ENCODE results near the gene SLC6A8. TPM values are rescaled to one million over a fixed set of nuclear protein-coding genes. Genes with fewer than 3 reads are reported as not detected.

The SLC6A8 gene
- total RNA-seq, 1 donor from 2014 or later: 8.0 TPM

DNA sequence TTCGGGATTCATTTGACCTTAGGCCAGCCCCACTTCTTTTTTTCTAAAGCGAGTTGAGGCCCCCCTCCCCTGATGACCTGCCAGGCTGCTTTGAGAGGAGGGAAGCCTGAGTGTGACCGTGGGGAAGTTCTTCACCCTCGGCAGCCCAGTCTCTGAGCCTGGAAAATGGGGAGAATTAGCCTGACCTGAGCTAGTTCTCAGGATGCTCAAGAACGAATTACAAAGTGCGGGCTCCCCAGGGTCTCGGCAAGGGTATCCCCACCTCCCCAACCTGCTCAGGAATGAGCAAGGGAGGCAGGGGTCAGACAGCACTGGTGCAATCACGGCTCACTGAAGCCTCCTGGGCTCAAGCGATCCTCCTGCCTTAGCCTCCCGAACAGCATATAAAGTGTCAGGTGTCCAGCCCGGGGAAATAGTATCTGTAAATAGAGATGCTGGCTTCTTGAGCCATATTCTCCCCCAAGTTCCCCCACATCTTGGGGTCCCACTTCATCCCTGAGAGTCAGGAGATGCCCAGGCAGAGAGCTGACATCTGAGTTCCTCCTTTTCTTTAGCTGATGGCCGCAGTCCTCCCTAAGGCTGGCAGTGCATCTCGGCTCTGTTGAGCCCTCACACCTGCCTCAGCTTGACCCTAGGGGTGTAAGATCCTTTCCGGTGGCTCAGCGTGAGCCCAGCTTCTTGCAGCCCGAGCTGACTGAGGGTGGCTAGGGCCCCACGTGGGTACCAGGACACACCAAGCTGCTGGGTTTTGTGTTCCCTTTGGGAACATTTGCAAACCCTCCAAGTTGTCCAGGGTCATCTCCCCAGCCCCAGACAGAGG lies 39.2 kb upstream of the SLC6A8 start:
- DNase-seq: no peak
- H3K36me3 ChIP-seq: no peaks in the 10 kb centered on the region
- TF ChIP-seq, protein P1, sequence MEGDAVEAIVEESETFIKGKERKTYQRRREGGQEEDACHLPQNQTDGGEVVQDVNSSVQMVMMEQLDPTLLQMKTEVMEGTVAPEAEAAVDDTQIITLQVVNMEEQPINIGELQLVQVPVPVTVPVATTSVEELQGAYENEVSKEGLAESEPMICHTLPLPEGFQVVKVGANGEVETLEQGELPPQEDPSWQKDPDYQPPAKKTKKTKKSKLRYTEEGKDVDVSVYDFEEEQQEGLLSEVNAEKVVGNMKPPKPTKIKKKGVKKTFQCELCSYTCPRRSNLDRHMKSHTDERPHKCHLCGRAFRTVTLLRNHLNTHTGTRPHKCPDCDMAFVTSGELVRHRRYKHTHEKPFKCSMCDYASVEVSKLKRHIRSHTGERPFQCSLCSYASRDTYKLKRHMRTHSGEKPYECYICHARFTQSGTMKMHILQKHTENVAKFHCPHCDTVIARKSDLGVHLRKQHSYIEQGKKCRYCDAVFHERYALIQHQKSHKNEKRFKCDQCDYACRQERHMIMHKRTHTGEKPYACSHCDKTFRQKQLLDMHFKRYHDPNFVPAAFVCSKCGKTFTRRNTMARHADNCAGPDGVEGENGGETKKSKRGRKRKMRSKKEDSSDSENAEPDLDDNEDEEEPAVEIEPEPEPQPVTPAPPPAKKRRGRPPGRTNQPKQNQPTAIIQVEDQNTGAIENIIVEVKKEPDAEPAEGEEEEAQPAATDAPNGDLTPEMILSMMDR (IDR thresholded peaks at IDR 0.05): no peak
- H3K4me3 ChIP-seq: no peak overlapping the region
- ATAC-seq: no peak
- intact Hi-C loops (cut with DNase I): no loop called here
- peaks cover 6% of the 10 kb centered on the region for H3K27me3 ChIP-seq
- H3K4me1 ChIP-seq: peaks cover 3% of the 10 kb centered on the region
- H3K9me3 ChIP-seq: no peaks in the 10 kb centered on the region
- H3K27ac ChIP-seq: no peak overlapping the region

DNA sequence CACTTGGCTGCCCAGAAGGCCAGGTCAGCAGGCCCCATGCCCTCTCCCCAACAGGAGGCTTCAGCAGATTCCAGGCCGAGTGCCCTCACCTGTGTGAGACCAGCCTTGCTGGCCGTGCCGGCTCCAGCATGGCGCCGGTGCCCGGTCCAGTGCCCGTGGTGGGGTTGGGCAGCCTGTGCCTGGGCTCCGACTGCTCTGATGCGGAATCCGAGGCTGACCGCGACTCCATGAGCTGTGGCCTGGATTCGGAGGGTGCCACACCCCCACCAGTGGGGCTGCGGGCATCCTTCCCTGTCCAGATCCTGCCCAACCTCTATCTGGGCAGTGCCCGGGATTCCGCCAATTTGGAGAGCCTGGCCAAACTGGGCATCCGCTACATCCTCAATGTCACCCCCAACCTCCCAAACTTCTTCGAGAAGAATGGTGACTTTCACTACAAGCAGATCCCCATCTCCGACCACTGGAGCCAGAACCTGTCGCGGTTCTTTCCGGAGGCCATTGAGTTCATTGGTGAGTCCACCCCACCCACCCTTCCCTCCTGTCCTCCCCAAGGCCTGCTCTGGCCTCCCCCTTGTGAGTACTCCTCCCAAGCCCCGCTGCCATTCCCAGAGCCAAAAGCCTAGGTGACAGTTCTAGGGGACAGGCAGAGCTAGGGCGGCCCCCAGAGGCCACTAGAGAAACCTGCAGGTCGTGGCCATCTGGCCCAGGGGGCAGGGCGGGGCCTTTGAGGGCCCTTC lies 38.4 kb upstream of the SLC6A8 start:
- ATAC-seq: peak; percentile 91
- Histone ChIP-seq H3K27ac (no peak overlapping the region), H3K4me1 (no peaks in the 10 kb centered on the region), H3K9me3 (no peaks in the 10 kb centered on the region), H3K4me3 (no peak overlapping the region), H3K36me3 (no peaks in the 10 kb centered on the region), H3K27me3 (peaks cover 6% of the 10 kb centered on the region)
- TF ChIP-seq, protein P1 (IDR thresholded peaks at IDR 0.05): peak; percentile 44
- DNase-seq: peak; percentile 77
- intact Hi-C loops (cut with DNase I): no loop called here

DNA sequence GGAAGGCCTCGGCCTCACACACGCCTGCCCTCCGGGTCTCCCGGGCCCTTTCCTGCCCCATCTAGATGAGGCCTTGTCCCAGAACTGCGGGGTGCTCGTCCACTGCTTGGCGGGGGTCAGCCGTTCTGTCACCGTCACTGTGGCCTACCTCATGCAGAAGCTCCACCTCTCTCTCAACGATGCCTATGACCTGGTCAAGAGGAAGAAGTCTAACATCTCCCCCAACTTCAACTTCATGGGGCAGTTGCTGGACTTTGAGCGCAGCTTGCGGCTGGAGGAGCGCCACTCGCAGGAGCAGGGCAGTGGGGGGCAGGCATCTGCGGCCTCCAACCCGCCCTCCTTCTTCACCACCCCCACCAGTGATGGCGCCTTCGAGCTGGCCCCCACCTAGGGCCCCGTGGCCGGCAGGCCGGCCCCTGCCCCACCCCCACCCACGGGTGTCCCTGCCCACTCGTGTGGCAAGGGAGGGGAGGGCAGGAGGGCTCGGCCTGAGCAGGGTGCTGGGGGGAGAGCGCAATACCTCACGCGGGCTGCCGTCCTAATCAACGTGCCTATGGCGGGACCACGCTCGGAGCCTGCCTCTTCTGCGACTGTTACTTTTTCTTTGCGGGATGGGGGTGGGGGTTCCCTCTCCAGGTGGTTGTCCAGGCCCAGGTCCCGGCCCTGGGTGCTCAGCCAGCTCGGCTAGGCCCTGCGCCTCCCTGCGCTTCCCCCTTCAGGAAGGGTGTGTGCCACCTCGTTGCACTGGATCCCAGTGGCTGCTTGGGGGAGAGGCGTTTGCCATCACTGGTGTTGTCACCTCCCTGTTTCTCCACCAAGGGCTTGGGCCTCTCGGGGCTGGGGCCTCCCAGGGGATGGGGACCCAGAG lies 37.6 kb upstream of the SLC6A8 start:
- DNase-seq (no peak), ATAC-seq (no peak)
- no peaks in the 10 kb centered on the region for H3K9me3 ChIP-seq
- H3K36me3 ChIP-seq: no peaks in the 10 kb centered on the region
- intact Hi-C loops (cut with DNase I): no loop called here
- peaks cover 6% of the 10 kb centered on the region for H3K27me3 ChIP-seq
- no peak overlapping the region for H3K27ac ChIP-seq
- H3K4me1 ChIP-seq: no peaks in the 10 kb centered on the region
- TF ChIP-seq, protein P1 (IDR thresholded peaks at IDR 0.05): no peak
- no peak overlapping the region for H3K4me3 ChIP-seq

DNA sequence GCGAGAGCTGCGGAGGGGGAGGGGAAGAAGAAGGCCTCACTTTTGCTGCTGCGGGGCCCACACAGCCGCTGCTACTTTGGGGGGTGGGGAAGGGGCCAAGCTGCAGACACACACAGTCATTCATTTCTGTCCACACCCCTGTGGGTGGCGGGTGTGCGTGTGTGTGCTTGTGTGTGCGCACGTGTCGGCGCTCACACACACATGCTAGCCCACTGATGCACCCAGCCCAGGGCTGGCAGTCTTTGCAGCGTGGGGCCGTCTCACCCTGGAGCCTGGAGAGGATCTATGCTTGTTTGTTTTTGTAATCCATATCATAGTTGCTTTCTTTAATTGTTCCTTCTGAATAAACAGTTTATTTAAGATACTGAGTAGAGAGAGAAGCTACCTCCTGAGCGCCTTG lies 36.8 kb upstream of the SLC6A8 start:
- ATAC-seq (no peak), DNase-seq (no peak)
- Histone ChIP-seq H3K4me1 (no peaks in the 10 kb centered on the region), H3K9me3 (no peaks in the 10 kb centered on the region), H3K27ac (no peak overlapping the region), H3K4me3 (no peak overlapping the region), H3K27me3 (peaks cover 6% of the 10 kb centered on the region), H3K36me3 (no peaks in the 10 kb centered on the region)
- intact Hi-C loops (cut with DNase I): no loop called here
- TF ChIP-seq, protein P1 (IDR thresholded peaks at IDR 0.05): no peak

DNA sequence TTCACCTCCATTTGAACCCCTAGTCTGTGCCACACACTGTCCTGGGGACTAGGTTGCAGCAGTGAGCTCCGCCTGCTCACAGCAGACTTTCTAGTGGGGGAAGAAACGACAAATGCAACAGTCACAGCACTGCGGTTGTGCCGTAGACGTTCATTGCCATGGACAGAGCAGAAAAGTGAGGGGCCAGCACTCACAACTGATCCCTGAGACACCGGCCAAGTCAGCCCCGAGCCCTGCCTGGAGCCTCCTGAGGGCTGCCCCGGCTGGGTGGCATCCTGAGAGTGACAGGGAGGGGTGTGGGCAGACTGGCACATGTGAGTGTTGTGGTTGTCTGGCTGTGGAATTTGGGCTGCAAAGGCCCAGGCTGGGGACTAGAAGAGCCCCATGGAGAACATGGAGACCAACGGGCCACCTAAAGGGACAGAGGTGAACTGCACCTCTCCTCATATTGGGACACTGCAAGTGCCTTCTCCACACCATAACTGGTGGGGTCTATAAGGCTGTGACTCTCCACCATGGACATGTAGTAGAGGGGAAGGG lies 36.1 kb upstream of the SLC6A8 start:
- Histone ChIP-seq H3K4me1 (no peaks in the 10 kb centered on the region), H3K27ac (no peak overlapping the region), H3K4me3 (no peak overlapping the region), H3K27me3 (peaks cover 4% of the 10 kb centered on the region), H3K9me3 (no peaks in the 10 kb centered on the region), H3K36me3 (no peaks in the 10 kb centered on the region)
- intact Hi-C loops (cut with DNase I): no loop called here
- DNase-seq: no peak
- ATAC-seq: no peak
- TF ChIP-seq, protein P1 (IDR thresholded peaks at IDR 0.05): peak; percentile 11
